ENCODE data around the gene GSTO2. TPM values are rescaled to one million over a fixed set of nuclear protein-coding genes. Genes with fewer than 3 reads are reported as not detected.

GSTO2 gene
- total RNA-seq, 4 donors from 2014 or later: 0.30 to 1.7 (median 1.0) TPM

DNA sequence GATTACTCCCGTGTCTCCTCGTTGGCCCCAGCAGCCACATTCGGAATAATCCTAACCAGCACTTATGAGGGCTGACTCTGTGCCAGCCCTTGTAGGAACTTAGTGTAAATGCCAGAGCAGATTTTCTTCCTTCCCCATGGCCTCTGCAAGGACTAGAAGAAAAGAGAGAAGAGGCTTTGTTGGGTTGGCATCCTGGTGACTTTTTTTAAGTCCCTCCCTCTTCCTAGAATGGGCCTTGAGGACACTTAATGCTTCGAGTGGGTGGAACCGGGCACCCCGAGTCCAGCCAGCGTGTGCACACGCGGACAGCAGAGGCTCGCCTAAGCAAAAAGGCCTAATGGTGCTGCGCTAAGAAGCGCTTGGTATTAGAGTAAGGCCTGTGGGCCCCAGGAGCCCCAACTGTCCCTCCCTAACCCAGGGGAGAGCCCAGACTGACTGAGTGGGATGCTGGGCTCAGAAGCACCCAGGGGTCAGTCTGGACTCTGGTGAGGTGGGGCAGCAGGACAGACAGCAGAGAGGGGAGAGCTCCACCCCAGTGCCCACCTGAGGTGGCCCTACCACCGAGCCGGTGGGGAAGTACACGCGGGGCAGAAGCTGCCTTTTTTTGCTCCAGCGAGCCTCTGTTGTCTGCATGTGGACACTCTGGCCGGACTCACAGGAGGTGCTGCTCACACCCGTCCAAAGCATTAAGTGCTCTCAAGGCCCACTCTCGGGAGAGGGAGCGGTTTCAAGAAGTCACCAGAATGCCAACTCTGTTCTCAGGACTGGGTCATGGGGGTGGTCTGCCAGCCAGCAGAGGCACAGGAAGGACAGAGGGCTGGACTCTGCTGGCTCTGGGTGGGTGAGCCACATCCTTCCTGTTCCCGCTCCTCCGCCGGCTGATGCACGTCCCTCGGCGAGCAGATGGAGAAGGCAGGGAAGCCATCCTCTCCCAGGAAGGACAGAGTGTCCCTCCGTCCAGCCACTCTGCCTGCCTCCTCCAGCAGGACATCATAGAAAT, 56.8 kb downstream of the GSTO2 start:
- H3K36me3 ChIP-seq: no peaks in the 10 kb centered on the region
- peak overlapping the region in 1 of 4 donors; percentile 22 for H3K4me3 ChIP-seq
- peak overlapping the region; percentile 77 to 98 (median 88) for H3K27ac ChIP-seq
- DNase-seq (ENCODE audit: low spot score in 2 of 2): peak in 1 of 2 donors; percentile 17
- TF ChIP-seq, protein P1, sequence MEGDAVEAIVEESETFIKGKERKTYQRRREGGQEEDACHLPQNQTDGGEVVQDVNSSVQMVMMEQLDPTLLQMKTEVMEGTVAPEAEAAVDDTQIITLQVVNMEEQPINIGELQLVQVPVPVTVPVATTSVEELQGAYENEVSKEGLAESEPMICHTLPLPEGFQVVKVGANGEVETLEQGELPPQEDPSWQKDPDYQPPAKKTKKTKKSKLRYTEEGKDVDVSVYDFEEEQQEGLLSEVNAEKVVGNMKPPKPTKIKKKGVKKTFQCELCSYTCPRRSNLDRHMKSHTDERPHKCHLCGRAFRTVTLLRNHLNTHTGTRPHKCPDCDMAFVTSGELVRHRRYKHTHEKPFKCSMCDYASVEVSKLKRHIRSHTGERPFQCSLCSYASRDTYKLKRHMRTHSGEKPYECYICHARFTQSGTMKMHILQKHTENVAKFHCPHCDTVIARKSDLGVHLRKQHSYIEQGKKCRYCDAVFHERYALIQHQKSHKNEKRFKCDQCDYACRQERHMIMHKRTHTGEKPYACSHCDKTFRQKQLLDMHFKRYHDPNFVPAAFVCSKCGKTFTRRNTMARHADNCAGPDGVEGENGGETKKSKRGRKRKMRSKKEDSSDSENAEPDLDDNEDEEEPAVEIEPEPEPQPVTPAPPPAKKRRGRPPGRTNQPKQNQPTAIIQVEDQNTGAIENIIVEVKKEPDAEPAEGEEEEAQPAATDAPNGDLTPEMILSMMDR (IDR thresholded peaks at IDR 0.05): no peak
- peak in 1 of 2 donors; percentile 88 for TF ChIP-seq EP300 (IDR thresholded peaks at IDR 0.05)
- H3K27me3 ChIP-seq: no peaks in the 10 kb centered on the region
- peaks cover 0 to 100% (median 100%) of the 10 kb centered on the region in 4 donors for H3K4me1 ChIP-seq
- 32 to 54% methylated on average over 21 to 25 of the region's 28 CpGs for WGBS, 2 donors
- no peaks in the 10 kb centered on the region for H3K9me3 ChIP-seq

DNA sequence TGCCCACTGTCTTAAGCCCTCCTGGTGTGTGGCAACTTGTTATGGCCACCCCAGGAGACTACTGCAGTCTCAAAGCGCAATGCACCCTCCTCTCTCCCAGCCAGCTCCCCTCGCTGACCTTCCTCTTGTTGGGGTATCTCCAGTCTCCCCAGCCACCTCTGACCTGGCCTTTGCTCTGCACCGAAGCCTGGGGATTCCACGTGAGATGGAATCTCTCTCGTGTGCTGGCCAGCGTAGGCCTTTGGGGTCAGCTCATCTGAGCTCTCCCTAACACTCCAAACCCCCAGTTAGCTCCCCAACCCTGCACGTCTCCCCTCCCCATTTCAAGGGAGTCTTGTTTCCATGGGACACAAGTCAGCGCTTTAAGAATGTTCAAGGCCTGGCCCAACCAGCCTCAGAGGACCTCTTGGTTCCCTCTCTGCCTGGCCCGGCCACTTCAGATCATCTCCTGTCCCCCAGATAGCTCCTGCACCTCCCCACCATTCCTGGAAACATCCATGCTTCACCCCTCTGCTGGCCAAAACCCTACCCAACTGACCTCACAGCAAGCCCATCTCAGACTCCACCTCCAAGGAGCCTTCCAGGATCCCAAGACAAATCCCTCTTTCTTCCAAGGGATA, 58.1 kb downstream of the GSTO2 start:
- H3K36me3 ChIP-seq: no peaks in the 10 kb centered on the region
- DNase-seq (ENCODE audit: low spot score in 2 of 2): peak in 1 of 2 donors; percentile 4
- peak overlapping the region in 1 of 4 donors; percentile 36 for H3K4me3 ChIP-seq
- H3K4me1 ChIP-seq: peaks cover 3 to 100% (median 100%) of the 10 kb centered on the region in 4 donors
- WGBS, 2 donors: 80 to 86% methylated on average over 9 of the region's 9 CpGs
- H3K27me3 ChIP-seq: no peaks in the 10 kb centered on the region
- TF ChIP-seq POLR2A (IDR thresholded peaks at IDR 0.05): no peak
- TF ChIP-seq EP300 (IDR thresholded peaks at IDR 0.05): no peak
- TF ChIP-seq, protein P1 (IDR thresholded peaks at IDR 0.05): no peak
- H3K27ac ChIP-seq: peak overlapping the region; percentile 79 to 98 (median 92)
- no peaks in the 10 kb centered on the region for H3K9me3 ChIP-seq

DNA sequence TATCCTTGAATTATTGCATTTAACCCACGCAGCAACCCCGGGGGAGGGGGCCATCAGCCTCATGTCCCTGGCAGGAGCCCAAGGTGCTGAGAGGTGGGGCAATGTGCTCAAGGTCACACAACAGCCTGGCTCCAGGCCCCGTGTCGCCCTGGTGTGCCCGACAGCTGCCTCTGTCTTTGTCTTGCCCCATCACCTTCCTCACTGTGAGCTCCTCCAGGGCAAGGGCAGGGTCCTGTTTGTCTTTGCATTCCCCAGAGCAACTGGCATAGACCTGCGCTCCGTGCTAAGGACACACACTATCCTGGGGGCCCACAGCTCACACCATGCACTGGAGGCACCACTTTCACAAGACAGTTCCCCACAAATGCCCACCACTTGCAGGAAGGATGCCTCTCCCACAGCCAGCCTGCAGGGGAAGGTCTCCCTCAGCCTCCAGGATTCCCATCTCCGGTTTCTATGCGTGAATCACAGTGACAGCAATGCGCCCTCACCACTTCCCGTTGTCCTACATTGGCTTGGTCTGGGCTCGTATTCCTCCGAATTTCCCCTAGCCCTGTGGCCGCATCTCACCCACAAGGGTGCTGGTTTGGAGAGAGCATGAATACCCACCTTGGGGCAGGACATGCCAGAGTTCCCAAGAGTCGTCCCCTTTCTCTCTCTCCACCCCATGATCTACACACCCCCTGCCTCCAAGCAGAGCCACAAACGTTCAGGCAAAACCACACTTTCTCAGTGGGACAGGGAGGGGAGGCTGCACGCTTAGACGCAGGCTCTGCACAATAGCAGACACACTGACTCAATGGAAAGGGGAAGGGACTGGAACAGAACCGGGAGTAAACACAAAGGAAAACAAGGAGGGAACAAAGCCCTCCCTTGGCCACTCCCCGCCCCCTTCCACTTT, 59.0 kb downstream of the GSTO2 start:
- peak in 1 of 2 donors; percentile 16 for DNase-seq (ENCODE audit: low spot score in 2 of 2)
- WGBS, 2 donors: 9 to 17% methylated on average over 16 to 20 of the region's 20 CpGs
- Histone ChIP-seq H3K27me3 (no peaks in the 10 kb centered on the region), H3K36me3 (no peaks in the 10 kb centered on the region), H3K27ac (peak overlapping the region; percentile 79 to 98 (median 92)), H3K4me3 (peak overlapping the region; percentile 5 to 36 (median 22)), H3K4me1 (peaks cover 3 to 100% (median 100%) of the 10 kb centered on the region in 4 donors), H3K9me3 (no peaks in the 10 kb centered on the region)
- TF ChIP-seq POLR2A (IDR thresholded peaks at IDR 0.05) (peak in 1 of 2 donors; percentile 61), EP300 (IDR thresholded peaks at IDR 0.05) (peak in 1 of 2 donors; percentile 93)
- TF ChIP-seq, protein P1 (IDR thresholded peaks at IDR 0.05): no peak

DNA sequence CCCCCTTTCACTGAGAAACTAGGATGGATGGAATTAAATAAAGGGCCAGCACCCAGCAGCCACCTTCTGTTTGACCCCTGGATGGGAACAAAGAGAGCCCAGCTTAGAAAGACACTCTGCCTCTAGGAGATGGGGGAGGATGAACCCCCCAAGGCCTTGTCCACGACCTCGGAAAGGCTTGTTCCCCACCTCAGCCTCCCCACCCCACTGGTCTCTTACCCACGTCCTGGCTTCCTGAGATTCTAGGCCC, 59.6 kb downstream of the GSTO2 start:
- no peaks in the 10 kb centered on the region for H3K36me3 ChIP-seq
- no peaks in the 10 kb centered on the region for H3K9me3 ChIP-seq
- no peaks in the 10 kb centered on the region for H3K27me3 ChIP-seq
- no peak for DNase-seq (ENCODE audit: low spot score in 2 of 2)
- H3K27ac ChIP-seq: peak overlapping the region; percentile 79 to 98 (median 92)
- TF ChIP-seq, protein P1 (IDR thresholded peaks at IDR 0.05): no peak
- TF ChIP-seq EP300 (IDR thresholded peaks at IDR 0.05) (no peak), POLR2A (IDR thresholded peaks at IDR 0.05) (no peak)
- WGBS, 2 donors: 0 to 13% methylated on average over 3 of the region's 3 CpGs
- H3K4me3 ChIP-seq: peak overlapping the region; percentile 5 to 36 (median 12)
- peaks cover 3 to 100% (median 100%) of the 10 kb centered on the region in 4 donors for H3K4me1 ChIP-seq
